ENCODE measurements around the gene DAGLA. TPM values are rescaled to one million over a fixed set of nuclear protein-coding genes. Genes with fewer than 3 reads are reported as not detected.

DAGLA gene, protein sequence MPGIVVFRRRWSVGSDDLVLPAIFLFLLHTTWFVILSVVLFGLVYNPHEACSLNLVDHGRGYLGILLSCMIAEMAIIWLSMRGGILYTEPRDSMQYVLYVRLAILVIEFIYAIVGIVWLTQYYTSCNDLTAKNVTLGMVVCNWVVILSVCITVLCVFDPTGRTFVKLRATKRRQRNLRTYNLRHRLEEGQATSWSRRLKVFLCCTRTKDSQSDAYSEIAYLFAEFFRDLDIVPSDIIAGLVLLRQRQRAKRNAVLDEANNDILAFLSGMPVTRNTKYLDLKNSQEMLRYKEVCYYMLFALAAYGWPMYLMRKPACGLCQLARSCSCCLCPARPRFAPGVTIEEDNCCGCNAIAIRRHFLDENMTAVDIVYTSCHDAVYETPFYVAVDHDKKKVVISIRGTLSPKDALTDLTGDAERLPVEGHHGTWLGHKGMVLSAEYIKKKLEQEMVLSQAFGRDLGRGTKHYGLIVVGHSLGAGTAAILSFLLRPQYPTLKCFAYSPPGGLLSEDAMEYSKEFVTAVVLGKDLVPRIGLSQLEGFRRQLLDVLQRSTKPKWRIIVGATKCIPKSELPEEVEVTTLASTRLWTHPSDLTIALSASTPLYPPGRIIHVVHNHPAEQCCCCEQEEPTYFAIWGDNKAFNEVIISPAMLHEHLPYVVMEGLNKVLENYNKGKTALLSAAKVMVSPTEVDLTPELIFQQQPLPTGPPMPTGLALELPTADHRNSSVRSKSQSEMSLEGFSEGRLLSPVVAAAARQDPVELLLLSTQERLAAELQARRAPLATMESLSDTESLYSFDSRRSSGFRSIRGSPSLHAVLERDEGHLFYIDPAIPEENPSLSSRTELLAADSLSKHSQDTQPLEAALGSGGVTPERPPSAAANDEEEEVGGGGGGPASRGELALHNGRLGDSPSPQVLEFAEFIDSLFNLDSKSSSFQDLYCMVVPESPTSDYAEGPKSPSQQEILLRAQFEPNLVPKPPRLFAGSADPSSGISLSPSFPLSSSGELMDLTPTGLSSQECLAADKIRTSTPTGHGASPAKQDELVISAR
- 2.2 and 3.1 TPM in 2 replicates for total RNA-seq

DNA sequence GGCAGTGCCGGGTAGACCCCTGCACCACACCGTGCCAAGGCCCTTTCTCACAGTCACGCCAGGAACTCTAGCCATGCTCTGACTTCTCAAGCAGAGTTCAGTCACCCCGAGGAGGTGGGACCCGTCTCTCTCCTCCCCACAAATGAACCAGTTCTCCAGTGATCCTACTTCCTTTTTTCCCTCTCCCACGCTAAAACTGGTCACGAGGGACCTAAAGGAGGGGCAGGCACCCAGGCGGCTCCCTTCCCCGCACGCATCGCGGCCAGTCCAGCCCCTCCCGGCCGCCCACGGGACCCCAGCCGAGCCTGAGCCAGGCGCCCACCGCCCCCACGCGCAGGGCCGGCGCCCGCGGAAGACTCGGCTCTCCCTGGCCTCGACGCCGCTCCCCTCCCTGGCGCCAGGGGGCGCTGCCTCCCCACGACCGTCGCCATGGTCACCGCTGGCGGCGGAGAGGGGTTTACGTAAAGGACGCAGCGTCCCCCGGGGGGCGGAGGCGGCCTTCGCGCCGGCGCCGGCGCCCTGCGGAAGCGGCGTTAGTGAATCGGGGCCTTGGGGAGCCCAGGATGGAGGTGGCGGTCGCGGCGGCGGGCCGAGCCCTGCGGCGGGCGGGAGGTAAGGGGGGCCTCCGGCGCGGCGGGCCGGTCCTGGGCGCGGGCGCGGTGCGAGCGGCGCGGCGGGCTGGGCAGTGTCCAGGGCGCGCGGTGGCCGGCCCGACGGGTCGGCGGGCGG is at the start of gene DAGLA:
TSS of gene DAGLA (plus strand) at position 499 of the 729 bp plus-strand sequence. CDS start 39,765 bp downstream, outside the sequence.

DNA sequence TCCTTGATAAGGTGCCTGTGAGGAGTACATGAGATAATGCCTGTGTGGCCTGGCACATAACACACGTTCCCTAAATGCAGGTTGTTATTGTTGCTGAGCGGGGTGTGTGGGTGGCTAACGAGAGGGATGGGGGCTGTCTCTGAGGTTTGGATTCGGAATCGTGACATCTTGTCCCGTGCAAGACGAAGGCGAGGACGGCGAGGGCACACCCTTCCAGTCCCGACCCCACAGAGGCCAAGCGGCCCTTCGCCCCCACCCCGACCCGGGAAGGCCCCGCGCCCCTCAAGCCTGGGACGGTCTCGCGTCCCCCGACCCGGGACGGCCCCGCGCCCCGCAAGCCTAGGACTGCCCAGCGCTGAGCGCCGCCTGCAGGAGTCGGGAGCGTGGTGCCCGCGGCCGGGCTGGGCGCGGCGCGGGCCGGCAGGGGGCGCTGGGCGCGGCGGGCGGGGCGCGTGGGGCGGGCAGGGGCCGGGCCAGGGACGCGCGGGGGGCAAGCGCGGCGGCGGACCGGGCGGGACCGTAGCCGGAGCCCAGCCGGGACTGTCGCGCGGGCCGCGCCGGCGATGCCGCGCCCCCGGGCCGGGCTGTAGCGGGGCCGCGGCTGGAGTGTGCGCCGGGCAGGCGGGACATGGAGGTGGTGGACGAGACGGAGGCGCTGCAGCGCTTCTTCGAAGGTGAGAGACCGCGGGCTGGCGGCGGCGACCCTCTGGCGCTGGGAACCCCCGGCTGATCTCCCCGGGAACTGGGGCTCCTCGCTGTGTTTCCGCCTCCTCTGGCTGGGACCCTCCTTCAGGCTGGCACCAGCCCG is 72.1 kb downstream of the DAGLA start, which contains the start of gene MYRF:
TSS of gene MYRF (plus strand) at position 520 of the 808 bp plus-strand sequence. CDS start at position 629, 109 bp downstream.

DNA sequence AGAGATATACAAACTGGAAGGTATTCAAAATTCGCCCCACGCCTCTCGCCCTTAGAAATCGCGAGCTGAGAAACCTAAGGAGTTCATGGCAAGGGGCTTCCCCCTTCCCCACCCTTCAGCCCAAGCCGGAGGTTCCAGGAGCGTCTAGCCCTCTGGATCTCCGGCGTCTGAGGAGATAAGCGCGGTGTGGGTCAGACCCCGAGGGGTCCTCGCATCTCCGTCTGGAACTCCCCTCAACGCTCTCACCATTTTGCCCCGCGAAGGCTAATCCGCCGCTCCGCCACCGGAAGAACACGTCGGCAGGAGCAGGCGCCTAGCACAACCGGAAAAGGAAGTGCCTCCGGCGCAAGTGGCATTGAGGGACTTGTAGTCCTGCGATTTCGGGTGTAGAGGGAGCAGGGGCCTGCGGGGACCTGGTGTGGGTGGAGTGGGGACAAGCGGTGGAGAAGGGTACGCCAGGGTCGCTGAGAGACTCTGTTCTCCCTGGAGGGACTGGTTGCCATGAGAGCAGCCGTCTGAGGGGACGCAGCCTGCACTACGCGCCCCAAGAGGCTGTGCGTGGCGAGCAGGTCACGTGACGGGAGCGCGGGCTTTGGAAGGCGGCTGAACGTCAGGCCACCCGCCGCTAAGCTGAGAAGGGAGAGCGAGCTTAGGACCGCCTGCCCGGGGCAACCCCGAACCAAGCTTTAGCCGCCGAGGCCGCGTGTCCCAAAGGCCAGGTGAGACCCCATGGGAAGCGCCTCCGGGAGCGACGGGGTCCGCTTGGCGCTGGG is 112.3 kb downstream of the DAGLA start, which contains the start of the genes FEN1 and TMEM258:
TSS of gene FEN1 (plus strand) at position 602 of the 773 bp plus-strand sequence. CDS start 2,451 bp downstream, outside the sequence.
TSS of gene TMEM258 (minus strand) at position 290 of the 773 bp plus-strand sequence. CDS start at position 249, 41 bp downstream.

Other genes starting within 250 kb of the DAGLA start
- gene LRRC10B, start 171.6 kb upstream of the DAGLA start, total RNA-seq, result under 0.01 TPM in 1 of 2 replicates, not detected in the other
- gene SYT7, start 99.3 kb upstream of the DAGLA start, total RNA-seq, result 7.4 and 11.0 TPM in 2 replicates
- under 0.01 and 0.20 TPM in 2 replicates for gene MYRF, start 72.2 kb downstream of the DAGLA start, total RNA-seq
- gene TMEM258, start 112.2 kb downstream of the DAGLA start, total RNA-seq, result 63.5 and 68.0 TPM in 2 replicates
- 20.6 and 42.4 TPM in 2 replicates for gene FEN1, start 112.5 kb downstream of the DAGLA start, total RNA-seq
- 182 and 244 TPM in 2 replicates for gene FADS1, start 136.6 kb downstream of the DAGLA start, total RNA-seq
- 433 and 519 TPM in 2 replicates for gene FADS2, start 147.9 kb downstream of the DAGLA start, total RNA-seq
- 68.6 and 77.2 TPM in 2 replicates for gene FADS3, start 211.2 kb downstream of the DAGLA start, total RNA-seq
- gene RAB3IL1, start 237.2 kb downstream of the DAGLA start, total RNA-seq, result 13.5 and 16.5 TPM in 2 replicates